ENCODE data around the gene CAPRIN1.
"Not testable (repeated sequence)": the region's sequence is repeated elsewhere in the genome, so short reads cannot be mapped to it uniquely, and the experiment has no call there.

CAPRIN1 gene

DNA sequence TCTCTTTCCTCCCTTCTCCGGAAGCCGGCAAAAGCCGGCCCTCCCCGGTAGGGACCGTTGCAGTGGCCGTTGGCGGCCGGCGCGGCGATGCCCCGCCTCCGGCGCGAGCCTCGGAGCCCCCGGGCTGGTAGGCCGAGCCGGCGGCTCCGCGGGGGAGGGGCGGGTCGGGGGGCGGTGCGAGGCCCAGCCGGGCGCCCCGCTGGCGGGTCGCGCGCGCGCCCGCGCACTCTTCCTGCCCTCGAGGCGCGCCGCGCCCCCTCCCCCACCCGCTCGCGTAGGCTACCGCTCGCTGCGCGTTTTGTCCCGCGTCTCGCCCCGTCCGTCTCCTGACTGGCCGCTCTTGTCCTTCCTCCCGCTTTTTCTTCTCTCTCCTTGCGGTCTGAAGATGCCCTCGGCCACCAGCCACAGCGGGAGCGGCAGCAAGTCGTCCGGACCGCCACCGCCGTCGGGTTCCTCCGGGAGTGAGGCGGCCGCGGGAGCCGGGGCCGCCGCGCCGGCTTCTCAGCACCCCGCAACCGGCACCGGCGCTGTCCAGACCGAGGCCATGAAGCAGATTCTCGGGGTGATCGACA lies 591 bp downstream of the CAPRIN1 start:
- DNase-seq: peak; percentile 57

DNA sequence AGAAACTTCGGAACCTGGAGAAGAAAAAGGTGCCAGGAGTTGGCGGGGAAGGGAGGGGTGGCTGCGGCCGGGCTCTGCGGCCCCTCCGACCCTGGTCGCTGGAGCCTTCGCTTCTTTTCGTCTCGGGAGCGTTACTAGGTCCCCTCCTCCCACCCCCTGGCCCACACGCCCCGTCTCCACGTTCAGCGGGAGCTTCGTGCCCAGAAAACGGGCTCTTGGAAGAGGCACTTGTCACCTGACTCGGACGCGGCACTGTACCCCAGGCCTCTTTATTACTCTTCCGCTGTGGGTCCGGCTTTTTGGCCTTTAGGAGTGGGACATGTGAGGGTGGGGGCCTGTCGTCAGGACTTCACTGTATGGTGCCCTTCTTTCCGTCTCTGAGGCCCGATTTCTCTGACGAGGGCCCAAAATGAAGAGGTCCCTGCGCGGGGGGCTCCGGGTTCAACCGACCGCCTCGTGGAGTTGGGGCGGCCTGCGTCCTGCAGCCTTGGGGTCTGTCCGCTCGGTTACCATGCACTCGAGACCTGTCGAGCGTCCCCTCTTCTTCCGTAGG lies 1.2 kb downstream of the CAPRIN1 start:
- no peak for DNase-seq

DNA sequence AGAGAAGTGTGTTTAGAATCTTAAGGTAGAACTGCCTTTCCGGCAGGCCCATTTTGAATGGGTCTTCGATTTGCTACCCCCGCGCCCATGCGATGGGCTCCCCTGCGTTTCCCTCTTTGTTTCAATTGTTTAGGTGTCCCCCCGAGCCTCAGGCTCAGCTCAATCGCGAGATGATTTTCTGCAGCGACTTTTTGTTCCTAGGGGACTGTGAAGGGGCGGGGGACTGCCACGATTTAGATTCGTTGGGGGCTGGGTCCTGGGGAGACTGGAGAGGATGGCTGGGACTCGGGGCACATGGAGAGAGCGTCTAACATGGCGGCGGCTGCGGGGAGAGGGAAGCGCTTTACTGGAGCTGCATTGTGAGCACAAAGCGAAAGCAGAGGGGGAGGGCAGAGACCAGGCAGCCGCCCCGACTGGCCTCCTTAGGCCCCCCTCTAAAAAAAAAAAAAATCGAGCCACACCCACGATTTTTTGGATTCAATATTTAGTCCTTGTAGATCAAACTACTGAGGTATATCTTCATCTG lies 1.7 kb downstream of the CAPRIN1 start:
- DNase-seq: peak; percentile 38

DNA sequence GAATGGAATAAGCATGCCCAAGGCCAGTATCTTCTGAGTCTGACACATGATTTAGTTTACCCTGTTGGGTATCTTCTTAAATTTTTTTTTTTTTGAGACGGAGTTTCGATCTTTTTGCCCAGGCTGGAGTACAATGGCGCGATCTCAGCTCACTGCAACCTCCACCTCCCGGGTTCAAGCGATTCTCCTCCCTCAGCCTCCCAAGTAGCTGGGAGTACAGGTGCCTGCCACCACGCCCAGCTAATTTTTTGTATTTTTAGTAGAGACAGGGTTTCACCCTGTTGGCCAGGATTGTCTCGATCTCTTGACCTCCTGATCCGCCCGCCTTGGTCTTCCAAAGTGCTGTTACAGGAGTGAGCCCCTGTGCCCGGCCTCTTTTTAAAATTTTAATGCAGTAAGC lies 2.8 kb downstream of the CAPRIN1 start:
- not testable (repeated sequence) for DNase-seq

DNA sequence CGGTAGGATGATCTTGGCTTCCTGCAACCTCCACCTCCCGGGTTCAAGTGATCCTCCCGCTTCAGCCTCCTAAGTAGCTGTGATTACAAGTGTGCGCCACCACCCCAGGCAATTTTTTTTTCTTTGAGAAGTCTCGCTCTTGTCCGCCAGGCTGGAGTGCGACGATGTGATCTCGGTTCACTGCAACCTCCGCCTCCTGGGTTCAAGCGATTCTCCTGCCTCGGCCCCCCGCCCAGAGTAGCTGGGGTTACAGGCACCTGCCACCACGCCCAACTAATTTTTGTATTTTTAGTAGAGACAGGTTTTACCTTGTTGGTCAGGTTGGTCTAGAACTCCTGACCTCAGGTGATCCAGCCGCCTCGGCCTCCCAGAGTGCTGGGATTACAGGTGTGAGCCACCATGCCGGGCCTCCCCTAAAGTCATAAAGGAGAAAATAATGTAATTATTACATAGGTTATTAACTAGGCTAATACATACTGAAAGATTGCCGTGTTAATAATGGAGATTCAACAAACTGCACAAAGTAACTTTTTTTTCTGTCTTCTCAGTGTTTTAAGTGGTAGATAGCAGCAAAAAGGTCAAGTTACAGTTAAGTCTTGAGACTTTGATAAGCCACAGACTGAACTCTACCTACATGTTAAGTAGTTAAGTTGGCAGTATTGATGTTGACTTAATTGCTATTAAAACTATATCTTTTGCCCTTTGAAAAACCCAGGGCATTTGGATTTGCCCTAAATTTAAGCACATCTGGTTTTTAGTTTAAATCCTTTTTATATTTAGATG lies 3.9 kb downstream of the CAPRIN1 start:
- DNase-seq: no peak

DNA sequence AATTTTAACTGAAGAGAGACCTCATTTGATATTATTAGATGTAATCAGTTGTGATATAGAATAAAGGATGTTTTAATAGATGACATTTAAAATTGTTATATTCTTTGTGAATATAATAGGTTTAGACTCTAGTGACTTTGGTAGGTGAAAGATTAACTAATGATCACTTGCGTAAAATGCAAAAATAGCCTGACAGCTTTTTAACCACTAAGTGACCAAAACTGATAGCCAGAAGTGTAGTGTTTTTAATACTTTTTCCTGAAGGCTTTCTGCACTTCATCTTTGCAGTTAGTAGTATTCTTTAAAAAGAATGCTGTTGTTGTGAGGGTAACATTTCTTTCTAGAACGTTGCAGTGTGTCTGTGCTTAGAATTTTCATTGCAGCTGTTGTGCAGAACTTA lies 5.1 kb downstream of the CAPRIN1 start:
- DNase-seq: no peak

DNA sequence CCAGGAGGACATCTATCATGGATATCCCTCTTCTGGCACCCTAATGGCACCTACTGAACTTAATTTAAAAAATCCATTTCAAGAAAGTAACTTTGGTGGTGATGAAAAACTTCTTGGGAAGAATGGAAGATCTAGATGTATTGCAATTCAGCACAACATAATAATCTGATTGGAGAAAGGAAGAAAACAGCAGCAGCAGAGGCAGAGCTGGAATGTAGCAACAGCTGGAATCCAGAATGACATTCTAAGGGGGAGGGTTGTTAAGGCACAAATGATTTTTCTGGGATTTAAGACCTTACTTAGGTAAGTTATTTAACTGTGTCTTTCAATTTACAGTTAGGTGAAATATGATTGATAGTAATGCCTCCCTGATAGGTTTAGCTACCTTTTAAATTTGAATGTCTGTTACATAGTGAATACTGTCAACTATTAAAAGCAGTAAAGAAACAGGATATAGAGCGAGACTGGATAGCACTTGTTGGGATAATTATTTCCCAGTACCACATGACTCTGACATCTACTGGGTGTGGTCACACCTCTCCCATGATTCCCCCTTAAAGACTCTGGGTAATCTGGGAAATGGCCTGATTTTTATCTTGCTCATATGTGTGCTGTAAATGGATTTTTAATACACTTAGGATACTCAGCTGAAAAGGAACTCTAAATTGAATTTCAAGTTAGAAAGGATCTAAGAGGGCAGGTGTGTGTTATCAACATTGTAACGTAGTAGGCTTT lies 11.7 kb downstream of the CAPRIN1 start:
- no peak for DNase-seq

DNA sequence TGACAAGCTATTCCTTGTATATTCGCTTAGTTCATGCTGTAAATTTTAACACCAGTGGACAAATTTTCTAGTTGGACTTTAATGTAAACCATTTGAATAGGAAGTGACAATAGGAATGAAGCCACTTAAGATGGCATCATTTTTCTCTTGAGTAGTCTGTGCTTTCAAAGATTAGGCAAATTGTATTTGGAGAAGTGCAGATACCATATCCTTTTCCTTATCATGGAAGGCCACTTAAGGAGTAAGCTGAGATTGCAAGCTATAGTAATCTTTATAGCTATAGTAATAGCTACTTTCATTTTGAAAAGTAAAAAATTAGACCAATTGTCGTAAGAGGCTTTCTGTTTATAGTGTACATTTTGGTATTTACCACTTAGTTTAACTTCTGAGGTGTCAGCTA lies 12.8 kb downstream of the CAPRIN1 start:
- DNase-seq: no peak

DNA sequence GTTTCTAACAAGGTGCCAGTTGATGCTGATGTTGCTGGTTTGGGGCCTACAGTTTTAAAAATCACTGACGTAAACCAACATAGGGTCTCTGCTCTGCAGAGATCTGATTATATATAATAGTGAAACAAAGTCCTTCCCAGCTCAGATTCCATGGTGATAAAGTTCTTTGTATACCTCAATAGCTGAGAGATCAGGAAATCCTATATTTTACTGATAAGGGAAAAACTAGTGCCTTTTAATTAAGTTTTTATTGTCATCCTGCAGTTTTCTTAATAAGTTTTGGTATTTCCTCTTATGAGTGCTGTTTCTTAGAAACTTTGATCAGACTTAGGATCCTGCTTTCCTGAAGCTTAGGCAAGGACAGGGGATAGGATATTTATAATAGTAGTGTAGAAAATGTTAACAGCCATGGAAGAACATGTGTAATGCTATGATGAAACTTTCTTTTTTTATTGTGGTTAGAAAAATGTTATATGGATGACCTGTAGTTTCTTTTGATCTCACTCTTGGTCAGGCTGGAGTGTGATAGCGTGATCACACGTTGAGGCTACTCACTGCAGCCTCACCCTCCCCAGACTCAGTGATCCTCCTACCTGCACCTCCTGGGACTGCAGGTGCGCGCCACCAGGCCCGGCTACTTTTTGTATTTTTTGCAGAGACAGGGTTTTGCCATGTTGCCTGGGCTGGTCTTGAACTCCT lies 14.1 kb downstream of the CAPRIN1 start:
- DNase-seq: no peak

DNA sequence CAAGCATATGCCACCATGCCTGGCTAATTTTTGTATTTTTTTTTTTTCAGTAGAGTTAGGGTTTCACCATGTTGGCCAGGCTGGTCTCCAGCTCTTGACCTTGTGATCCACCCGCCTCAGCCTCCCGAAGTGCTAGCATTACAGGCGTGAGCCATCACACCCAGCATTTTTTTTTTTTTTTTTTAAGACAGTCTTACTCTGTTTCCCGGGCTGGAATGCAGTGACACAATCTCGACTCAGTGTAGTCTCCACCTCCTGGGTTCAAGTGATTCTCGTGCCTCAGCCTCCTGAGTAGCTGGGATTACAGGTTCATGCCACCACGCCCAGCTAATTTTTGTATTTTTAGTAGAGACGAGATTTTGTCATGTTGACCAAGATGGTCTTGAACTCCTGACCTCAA lies 15.2 kb downstream of the CAPRIN1 start:
- not testable (repeated sequence) for DNase-seq

DNA sequence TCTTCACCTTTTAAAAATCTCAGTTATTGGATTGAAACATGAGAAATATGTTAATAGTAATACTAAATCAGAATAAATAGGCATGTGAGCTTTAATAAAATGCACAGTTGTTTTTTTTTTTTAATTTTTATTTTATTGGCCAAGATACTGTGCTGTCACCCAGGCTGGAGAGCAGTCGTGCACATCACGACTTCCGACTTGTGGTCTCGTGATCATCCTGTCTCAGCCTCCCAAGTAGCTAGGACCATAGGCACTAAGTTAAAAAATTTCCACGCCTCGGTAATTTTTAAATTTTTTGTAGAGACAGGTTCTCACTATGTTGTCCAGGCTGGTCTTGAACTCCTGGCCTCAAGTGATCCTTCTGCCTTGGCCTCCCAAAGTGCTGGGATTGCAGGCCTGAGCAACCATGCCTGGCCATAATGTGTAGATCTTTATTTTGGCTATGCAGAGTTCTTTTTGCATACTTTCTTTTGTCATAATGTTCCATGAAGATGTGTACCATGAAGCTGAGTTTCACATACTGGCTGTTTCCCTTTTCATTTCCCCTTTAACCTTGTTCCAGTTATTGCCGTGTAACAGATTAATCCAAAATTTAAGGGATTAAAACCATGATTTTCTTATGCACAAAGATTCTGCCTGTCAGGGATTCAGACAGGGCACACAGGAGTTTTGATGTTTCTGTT lies 16.0 kb downstream of the CAPRIN1 start:
- no peak for DNase-seq

DNA sequence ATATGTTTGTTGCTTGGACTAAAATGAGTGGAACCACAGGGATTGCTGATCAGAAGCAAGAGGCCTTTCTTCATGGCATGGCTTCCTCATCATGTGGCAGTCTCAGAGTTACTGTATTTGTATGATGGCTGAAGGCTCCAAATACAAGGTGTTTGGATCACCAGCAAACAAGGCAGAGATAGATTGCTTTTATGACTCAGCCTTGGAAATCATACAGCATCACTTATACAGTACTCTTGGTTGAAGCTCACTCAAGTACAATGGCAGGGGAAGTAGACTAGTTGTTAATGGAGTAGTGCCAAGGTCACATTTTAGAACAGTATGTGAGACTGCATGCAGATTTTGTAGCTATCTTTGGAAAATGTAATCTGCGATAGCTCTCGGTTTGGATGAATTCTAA lies 16.6 kb downstream of the CAPRIN1 start:
- DNase-seq: no peak

DNA sequence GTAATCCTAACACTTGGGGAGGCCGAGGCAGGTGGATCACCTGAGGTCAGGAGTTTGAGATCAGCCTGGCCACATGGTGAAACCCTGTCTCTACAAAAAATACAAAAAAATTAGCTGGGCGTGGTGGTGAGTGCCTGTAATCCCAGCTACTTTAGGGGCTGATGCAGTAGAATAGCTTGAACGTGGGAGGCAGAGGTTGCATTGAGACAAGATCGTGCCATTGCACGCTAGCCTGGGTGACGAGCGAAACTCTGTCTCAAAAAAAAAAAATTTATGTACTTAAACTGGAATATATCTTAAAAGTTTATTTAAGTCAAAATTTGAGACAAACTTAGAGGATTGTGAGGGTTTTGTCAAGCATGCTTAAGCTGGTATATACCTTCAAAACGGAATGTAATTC lies 19.8 kb downstream of the CAPRIN1 start:
- DNase-seq: not testable (repeated sequence)

DNA sequence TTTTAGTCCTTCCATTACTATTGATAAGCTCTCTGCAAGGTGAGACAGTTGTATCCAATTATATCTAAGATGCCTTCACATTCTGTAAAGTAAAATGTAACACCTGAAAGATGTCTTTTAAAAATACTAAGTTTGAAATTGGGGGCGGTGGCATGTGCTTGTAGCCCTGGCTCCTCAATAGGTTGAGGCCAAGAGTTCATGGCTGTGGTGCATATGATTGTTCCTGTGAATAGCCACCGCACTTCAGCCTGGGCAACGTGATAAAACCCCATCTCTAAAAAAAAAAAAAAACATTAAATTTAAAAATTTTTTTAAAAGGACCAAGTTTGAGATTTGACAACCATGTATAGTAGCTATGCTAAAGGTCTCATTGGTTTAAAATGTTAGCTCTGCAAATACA lies 20.5 kb downstream of the CAPRIN1 start:
- DNase-seq: no peak

DNA sequence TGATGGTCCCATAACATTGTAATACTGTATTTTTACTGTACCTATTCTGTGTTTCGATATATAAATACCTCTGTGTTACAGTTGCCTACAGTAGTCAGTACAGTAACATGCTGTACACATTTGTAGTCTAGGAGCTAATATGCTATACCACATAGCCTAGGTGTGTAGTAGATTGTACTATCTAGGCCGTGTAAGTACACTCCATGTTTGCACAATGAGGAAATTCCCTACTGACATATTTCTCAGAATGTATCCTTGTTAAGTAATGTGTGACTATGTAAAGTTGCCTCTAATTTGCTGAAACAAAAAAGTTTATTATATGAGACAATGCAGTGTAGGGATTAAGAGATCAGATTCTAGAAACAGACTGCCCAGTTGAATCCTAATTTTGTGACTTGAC lies 21.3 kb downstream of the CAPRIN1 start:
- no peak for DNase-seq

DNA sequence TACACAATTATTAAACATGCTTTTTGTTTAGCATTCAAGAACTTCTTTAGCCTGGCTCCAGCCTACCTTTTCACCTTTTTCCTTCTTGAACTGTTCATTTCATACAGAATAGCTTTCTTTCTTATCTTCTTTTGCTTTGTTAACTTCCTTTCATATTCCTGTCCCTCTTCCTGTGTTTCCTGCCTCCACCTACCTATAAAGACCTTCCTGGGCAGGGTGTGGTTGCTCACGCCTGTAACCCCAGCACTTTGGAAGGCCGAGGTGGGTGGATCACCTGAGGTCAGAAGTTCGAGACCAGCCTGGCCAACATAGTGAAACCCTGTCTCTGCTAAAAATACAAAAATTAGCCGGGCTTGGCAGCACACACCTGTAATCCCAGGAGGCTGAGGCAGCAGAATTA lies 22.9 kb downstream of the CAPRIN1 start:
- no peak for DNase-seq

DNA sequence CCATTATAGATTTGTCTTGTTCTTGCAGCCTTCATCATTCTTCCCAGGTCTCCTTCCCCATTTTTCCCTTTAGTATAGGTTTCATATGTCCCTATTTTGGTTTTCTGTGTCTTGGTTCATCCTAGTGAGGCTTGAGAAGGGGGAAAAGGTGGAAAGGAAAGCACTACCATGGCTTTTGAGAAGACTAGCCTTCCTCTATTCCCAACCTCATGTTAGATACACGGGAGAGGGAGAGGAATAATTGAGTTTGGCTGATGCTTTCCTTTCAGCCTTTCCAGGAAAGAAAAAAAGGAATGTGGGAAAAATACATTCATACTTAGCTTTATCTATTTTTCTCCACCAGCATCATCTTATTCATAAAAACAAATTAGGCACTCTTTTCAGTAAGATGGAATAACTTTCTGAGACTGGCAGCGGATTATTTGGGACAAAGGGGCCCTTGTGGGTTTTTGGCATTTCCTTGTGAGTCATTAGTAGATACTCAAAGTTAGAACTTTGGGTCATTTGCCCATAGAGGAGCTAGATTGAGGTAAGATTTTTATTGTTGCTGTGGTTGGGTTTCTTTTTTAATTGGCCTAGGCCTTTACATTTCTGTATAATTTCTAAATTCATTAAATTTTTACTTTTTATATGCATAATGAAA lies 23.8 kb downstream of the CAPRIN1 start:
- no peak for DNase-seq

DNA sequence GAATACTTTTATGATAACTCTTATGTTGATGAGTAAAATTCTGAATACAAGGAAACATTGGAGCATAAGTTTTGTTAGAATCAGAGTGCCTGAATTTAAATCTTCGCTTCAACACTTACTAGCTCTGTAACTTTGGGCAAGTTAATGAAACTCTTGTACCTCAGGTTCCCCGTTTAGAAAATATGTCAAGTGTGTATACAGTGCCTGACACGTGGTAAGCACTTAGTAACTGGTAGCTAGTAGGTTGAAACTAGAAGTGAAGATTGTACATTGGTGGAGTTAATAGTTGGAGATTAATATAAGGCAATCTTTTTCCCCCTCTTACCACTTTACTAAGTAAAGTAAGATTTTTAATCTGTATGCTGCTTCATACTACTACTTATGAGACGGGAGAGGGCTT lies 29.1 kb downstream of the CAPRIN1 start:
- DNase-seq: no peak

DNA sequence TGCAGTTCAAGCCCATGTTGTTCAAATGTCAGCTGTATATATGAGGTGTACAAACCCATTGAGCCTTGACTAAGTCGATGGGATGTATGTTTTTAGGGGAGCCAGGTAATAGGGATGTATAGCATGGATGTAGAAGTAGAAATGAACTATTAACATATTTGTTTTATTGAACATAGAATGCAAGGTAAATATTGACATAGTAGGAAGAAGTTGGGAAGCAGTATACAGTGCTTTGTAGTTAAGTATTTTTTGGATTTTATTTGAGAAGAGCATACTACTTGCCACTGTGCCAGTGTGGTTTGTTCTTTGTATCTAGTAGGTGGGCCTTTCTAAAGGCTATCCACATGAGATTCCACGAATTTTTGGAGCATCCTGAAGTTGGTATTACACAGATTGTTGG lies 33.1 kb downstream of the CAPRIN1 start:
- no peak for DNase-seq

DNA sequence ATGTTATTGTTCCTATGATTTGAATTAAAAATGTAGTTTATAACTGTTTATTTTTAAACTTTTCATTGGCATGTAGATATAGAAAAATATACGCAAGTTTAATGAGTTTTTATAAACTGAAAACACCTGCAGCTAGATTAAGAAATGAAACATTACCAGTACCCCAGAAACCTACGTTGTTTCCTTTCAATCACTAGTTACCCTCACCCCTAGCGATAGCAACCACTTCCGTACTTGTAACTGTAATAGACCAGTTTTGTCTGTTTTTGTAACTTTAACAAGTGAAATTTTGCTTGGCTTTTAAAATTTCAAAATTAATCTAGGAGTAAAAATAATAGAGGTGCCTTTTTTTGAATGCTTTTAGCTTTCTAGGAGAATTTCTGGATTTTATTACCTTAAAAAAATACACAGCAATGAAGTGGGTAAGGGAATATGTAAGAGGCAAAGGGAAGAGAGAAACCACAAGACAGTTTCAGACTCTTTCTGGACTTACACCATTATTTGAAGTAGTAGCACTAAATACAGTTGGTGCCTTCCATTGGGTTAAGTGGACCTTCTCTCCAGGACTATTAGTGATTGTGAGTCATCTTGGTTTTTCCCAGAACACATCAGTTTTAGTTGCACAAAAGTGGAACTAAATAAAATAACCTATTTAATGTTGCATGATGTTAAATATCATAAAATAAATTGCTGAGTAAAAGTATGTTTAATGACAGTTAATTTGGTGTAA lies 35.2 kb downstream of the CAPRIN1 start:
- DNase-seq: no peak

DNA sequence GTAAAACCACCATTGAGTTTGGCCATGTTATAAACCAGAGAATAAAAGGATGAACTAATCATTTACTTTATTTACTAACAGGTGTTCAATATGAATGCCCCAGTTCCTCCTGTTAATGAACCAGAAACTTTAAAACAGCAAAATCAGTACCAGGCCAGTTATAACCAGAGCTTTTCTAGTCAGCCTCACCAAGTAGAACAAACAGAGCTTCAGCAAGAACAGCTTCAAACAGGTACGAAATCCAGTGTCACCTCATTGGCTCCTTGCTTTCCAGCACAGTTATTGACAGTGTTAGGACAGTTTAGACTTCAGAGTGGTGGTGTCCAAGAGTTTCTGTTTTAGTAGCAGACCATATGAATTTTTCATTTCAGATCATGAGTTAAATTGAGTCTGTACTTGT lies 40.3 kb downstream of the CAPRIN1 start:
- DNase-seq: no peak
